B cell (primary cell): ENCODE data around the gene ARMC6. TPM values are rescaled to one million over a fixed set of nuclear protein-coding genes. Genes with fewer than 3 reads are reported as not detected.

Source experiments
- ATAC-seq: fragments of 200-7000 bp; cut with Tn5 transposase; one replicate; pipeline ENCODE4 v1.10.0; 2021; ENCODE audit warnings: low read depth, mild to moderate bottlenecking, moderate number of reproducible peaks, moderate library complexity
- CTCF ChIA-PET: fragments of 350-600 bp; sonication (Branson Sonifier 250); formaldehyde crosslinking; loops from one replicate; lab custom pipeline; 2021; ENCODE audit warnings: antibody characterized with exemption, inconsistent platforms; lab: Charles Lee
- POLR2A ChIA-PET: fragments of 350-600 bp; sonication (Branson Sonifier 250); formaldehyde crosslinking; loops from one replicate; lab custom pipeline; 2021; ENCODE audit warnings: antibody characterized with exemption; lab: Charles Lee
- DNase-seq: peaks from one replicate; pipeline ENCODE4 v3.0.0; 2013
- H2AFZ ChIP-seq: 2 replicates; pipeline ENCODE4 v1.6.1; 2012; ENCODE audit warnings: mild to moderate bottlenecking, low read depth, low read length; ENCODE audit not compliant: insufficient read depth, poor library complexity, severe bottlenecking
- H3K27ac ChIP-seq, 2 donors: 1 replicate in 1 of 2; 2 replicates in 1 of 2; pipeline ENCODE4 v1.5.1; 2012 to 2013; ENCODE audit warnings: low read length in 2 of 2, mild to moderate bottlenecking in 2 of 2, moderate library complexity in 1 of 2
- H3K27me3 ChIP-seq, 4 experiments: fragments of 200-600 bp in 1 of 4; sonication (generic) in 1 of 4; replicated peaks in 1 of 4; 1 replicate in 2 of 4; 2 replicates in 2 of 4; pipeline versions ENCODE4 v1.6.1 to v1.7.0; 2013 to 2016; ENCODE audit warnings: low read length in 3 of 4, mild to moderate bottlenecking in 2 of 4, mixed read lengths in 1 of 4, moderate library complexity in 1 of 4; ENCODE audit not compliant: insufficient read depth in 4 of 4, control insufficient read depth in 3 of 4; ENCODE audit errors: control extremely low read depth in 1 of 4
- H3K36me3 ChIP-seq, 2 experiments: replicated peaks in 1 of 2; 1 replicate in 1 of 2; 2 replicates in 1 of 2; pipeline versions ENCODE4 v1.6.1 to v1.7.1; 2013; ENCODE audit warnings: low read length in 1 of 2; ENCODE audit not compliant: insufficient read depth in 2 of 2, control insufficient read depth in 1 of 2; ENCODE audit errors: control extremely low read depth in 1 of 2, extremely low read depth in 1 of 2
- H3K4me1 ChIP-seq, 2 donors: fragments of 200-600 bp in 1 of 2; sonication (generic) in 1 of 2; 1 replicate in 1 of 2; 2 replicates in 1 of 2; pipeline versions ENCODE4 v1.5.1 to v1.6.1; 2013 to 2017; ENCODE audit warnings: low read length in 2 of 2; ENCODE audit not compliant: control insufficient read depth in 2 of 2, insufficient read depth in 2 of 2
- H3K4me2 ChIP-seq: replicated peaks from 2 replicates; pipeline ENCODE3; 2012; ENCODE audit warnings: mild to moderate bottlenecking, low read depth, low read length; ENCODE audit not compliant: poor library complexity, severe bottlenecking
- H3K4me3 ChIP-seq, 5 experiments: fragments of 200-600 bp in 1 of 5; sonication (generic) in 1 of 5; 1 replicate in 3 of 5; 2 replicates in 2 of 5; pipeline versions ENCODE4 v1.5.1 to v1.7.0; 2011 to 2016; ENCODE audit warnings: low read length in 4 of 5, mild to moderate bottlenecking in 4 of 5, low read depth in 2 of 5, control low read depth in 1 of 5, moderate library complexity in 1 of 5; ENCODE audit not compliant: insufficient read depth in 1 of 5; ENCODE audit errors: control extremely low read depth in 1 of 5, extremely low read depth in 1 of 5
- H3K79me2 ChIP-seq: fragments of 200-600 bp; sonication (generic); one replicate; pipeline ENCODE4 v1.6.0; 2016; ENCODE audit warnings: low read length; ENCODE audit not compliant: control insufficient read depth, insufficient read depth
- H3K9ac ChIP-seq: fragments of 200-600 bp; sonication (generic); 2 replicates; pipeline ENCODE4 v1.6.1; 2017; ENCODE audit warnings: mild to moderate bottlenecking, low read length, moderate library complexity
- H3K9me3 ChIP-seq, 3 donors: one replicate each; pipeline versions ENCODE4 v1.6.1 to v1.7.1; 2013; ENCODE audit warnings: low read length in 2 of 3; ENCODE audit not compliant: control insufficient read depth in 2 of 3, insufficient read depth in 1 of 3; ENCODE audit errors: control extremely low read depth in 1 of 3
- H4K20me1 ChIP-seq: 2 replicates; pipeline ENCODE4 v1.6.0; 2012; ENCODE audit warnings: mild to moderate bottlenecking, low read length; ENCODE audit not compliant: insufficient read depth, control insufficient read depth, poor library complexity, severe bottlenecking
- H3K27ac Mint-ChIP-seq: one replicate; pipeline ENCODE4 v1.8.0; 2021; ENCODE audit warnings: mixed read lengths
- H3K27me3 Mint-ChIP-seq: one replicate; pipeline ENCODE4 v1.8.0; 2021; ENCODE audit warnings: mixed read lengths
- H3K4me1 Mint-ChIP-seq: one replicate; pipeline ENCODE4 v1.8.0; 2021; ENCODE audit warnings: mixed read lengths
- H3K4me3 Mint-ChIP-seq: one replicate; pipeline ENCODE4 v1.8.0; 2021; ENCODE audit warnings: mixed read lengths
- H3K9me3 Mint-ChIP-seq: one replicate; pipeline ENCODE4 v1.8.0; 2022; ENCODE audit warnings: mixed read lengths; ENCODE audit not compliant: insufficient read depth
- EZH2 ChIP-seq: IDR thresholded peaks from 2 replicates; pipeline ENCODE4 v1.6.1; 2012; ENCODE audit warnings: borderline replicate concordance, low read depth, mild to moderate bottlenecking, moderate library complexity, low read length; ENCODE audit not compliant: insufficient read depth, poor library complexity, severe bottlenecking
- WGBS: methylation state at CpG from one replicate; pipeline ENCODE4 v1.1.5; 2013; ENCODE audit warnings: missing lambda C conversion rate; ENCODE audit not compliant: insufficient coverage; 5-methylcytosine and 5-hydroxymethylcytosine counted together
- intact Hi-C: fragments of 100-400 bp; cut with micrococcal nuclease; formaldehyde crosslinking; loops from one replicate; pipeline ENCODE4 v1.10.0; 2022
- polyA plus RNA-seq: library from polyadenylated mRNA; depleted of rRNA; stranded (reverse); fragments of >200 nt; gene quantifications from 2 replicates; pipeline ENCODE4 v1.2.3, GENCODE V29; 2012
- total RNA-seq, 2 donors: library from RNA; stranded (reverse); fragments of 120-200 nt in 1 of 2; gene quantifications; 1 replicate in 1 of 2; 2 replicates in 1 of 2; pipeline versions ENCODE4 v1.2.3 to v1.2.4, GENCODE V29; 2013 to 2022
- TF ChIP-seq, protein P1 (sequence below): fragments of 200-600 bp; IDR thresholded peaks from one replicate; pipeline ENCODE4 v1.8.0; 2022; ENCODE audit warnings: antibody characterized with exemption, mild to moderate bottlenecking

ARMC6 gene
- total and polyA plus RNA-seq, 2 donors (not counting 1 experiment from before 2014, with no cell fraction given), result 15.2 to 27.6 TPM

DNA sequence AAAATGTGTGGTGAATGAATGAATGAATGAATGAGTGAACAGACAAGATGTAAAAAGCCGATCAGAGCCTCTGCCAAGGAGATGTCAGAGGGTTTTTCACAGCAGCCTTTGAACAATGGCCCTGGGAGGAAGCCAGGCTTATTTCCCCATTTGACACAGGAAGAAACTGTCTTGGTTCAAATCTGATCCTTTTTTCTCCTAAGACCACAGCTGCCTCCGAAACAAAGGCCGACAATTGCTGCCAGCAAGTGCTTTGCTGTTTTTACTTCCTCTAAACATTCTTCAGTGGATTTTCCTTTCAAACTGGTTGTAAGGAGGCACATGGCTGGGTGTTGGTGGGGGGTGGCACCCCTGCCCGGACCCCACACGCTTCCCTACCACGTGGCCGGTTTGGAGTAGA lies 48.1 kb upstream of the ARMC6 start:
- no peaks in the 10 kb centered on the region for H3K36me3 ChIP-seq
- POLR2A ChIA-PET, result no interaction called here
- peaks cover 0 to 11% (median 3%) of the 10 kb centered on the region in 4 experiments for H3K27me3 ChIP-seq
- Mint-ChIP-seq H3K4me3 (no peak overlapping the region), H3K27ac (no peak overlapping the region), H3K9me3 (no peaks in the 10 kb centered on the region), H3K27me3 (peaks cover 17% of the 10 kb centered on the region), H3K4me1 (peaks cover 4% of the 10 kb centered on the region)
- ATAC-seq (no peak), DNase-seq (no peak)
- H3K9ac ChIP-seq, result no peak overlapping the region
- no peak overlapping the region for H3K27ac ChIP-seq
- H3K79me2 ChIP-seq, result no peaks in the 10 kb centered on the region
- TF ChIP-seq, protein P1, sequence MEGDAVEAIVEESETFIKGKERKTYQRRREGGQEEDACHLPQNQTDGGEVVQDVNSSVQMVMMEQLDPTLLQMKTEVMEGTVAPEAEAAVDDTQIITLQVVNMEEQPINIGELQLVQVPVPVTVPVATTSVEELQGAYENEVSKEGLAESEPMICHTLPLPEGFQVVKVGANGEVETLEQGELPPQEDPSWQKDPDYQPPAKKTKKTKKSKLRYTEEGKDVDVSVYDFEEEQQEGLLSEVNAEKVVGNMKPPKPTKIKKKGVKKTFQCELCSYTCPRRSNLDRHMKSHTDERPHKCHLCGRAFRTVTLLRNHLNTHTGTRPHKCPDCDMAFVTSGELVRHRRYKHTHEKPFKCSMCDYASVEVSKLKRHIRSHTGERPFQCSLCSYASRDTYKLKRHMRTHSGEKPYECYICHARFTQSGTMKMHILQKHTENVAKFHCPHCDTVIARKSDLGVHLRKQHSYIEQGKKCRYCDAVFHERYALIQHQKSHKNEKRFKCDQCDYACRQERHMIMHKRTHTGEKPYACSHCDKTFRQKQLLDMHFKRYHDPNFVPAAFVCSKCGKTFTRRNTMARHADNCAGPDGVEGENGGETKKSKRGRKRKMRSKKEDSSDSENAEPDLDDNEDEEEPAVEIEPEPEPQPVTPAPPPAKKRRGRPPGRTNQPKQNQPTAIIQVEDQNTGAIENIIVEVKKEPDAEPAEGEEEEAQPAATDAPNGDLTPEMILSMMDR, result no peak
- no peak for TF ChIP-seq EZH2
- CTCF ChIA-PET, result no interaction called here
- 20% methylated on average over 1 of the region's 7 CpGs for WGBS
- no peak overlapping the region for H3K4me2 ChIP-seq
- peaks cover 0 to 3% of the 10 kb centered on the region in 2 donors for H3K4me1 ChIP-seq
- H2AFZ ChIP-seq, result no peak overlapping the region
- H3K4me3 ChIP-seq, result no peak overlapping the region
- no peaks in the 10 kb centered on the region for H4K20me1 ChIP-seq
- intact Hi-C loops, result no loop called here
- no peaks in the 10 kb centered on the region for H3K9me3 ChIP-seq

DNA sequence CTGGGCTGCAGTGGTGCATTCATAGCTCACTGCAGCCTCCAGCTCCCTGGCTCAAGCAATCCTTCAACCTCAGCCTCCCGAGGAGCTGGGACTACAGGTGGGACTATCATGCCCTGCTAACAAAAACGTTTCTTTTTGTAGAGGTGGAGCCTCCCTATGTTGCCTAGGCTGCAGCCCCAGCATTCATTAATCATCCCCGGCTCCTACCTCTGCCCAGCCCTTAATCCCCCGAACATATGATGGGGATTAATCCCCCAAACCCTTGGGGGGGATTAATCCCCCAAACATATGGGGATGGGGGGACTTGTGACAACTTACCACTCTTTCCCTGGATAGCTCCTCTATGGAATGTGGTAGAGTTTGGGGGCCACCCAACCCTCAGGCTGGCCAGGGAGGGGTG lies 45.9 kb upstream of the ARMC6 start:
- DNase-seq, result no peak
- Histone ChIP-seq H3K27me3 (peaks cover 0 to 11% (median 3%) of the 10 kb centered on the region in 4 experiments), H2AFZ (no peak overlapping the region), H3K36me3 (peaks cover 0 to 6% of the 10 kb centered on the region in 2 experiments), H3K9me3 (no peaks in the 10 kb centered on the region), H3K79me2 (no peaks in the 10 kb centered on the region), H3K4me1 (peaks cover 0 to 3% of the 10 kb centered on the region in 2 donors), H4K20me1 (no peaks in the 10 kb centered on the region), H3K9ac (no peak overlapping the region), H3K27ac (no peak overlapping the region), H3K4me2 (no peak overlapping the region), H3K4me3 (no peak overlapping the region)
- POLR2A ChIA-PET, result no interaction called here
- peaks cover 9% of the 10 kb centered on the region for H3K27me3 Mint-ChIP-seq
- H3K4me1 Mint-ChIP-seq, result peaks cover 4% of the 10 kb centered on the region
- H3K27ac Mint-ChIP-seq, result no peak overlapping the region
- WGBS, result no CpG with 5 or more reads among the region's 4 CpGs
- TF ChIP-seq EZH2, result no peak
- TF ChIP-seq, protein P1, result no peak
- H3K4me3 Mint-ChIP-seq, result no peak overlapping the region
- intact Hi-C loops, result no loop called here
- no peak for ATAC-seq
- CTCF ChIA-PET, result no interaction called here
- no peaks in the 10 kb centered on the region for H3K9me3 Mint-ChIP-seq
